Esophagus (tissue), 2 donors: ENCODE data around the gene LUC7L. TPM values are rescaled to one million over a fixed set of nuclear protein-coding genes. Genes with fewer than 3 reads are reported as not detected.
"Not testable (repeated sequence)": the region's sequence is repeated elsewhere in the genome, so short reads cannot be mapped to it uniquely, and the experiment has no call there.

Experiments used
- H3K27ac ChIP-seq, 2 donors: one replicate each; pipeline ENCODE4 v1.5.1; 2013; ENCODE audit warnings: low read depth in 2 of 2, mild to moderate bottlenecking in 2 of 2, inconsistent platforms in 1 of 2, low read length in 1 of 2, moderate library complexity in 1 of 2
- H3K27me3 ChIP-seq, 2 donors: one replicate each; pipeline ENCODE4 v1.6.1; 2013; ENCODE audit warnings: low read length in 2 of 2, control low read depth in 1 of 2, mild to moderate bottlenecking in 1 of 2; ENCODE audit not compliant: insufficient read depth in 2 of 2, control insufficient read depth in 1 of 2
- H3K36me3 ChIP-seq, 2 donors: one replicate each; pipeline ENCODE4 v1.6.1; 2013; ENCODE audit warnings: low read length in 1 of 2; ENCODE audit not compliant: control insufficient read depth in 2 of 2, insufficient read depth in 2 of 2
- H3K4me1 ChIP-seq, 2 donors: one replicate each; pipeline ENCODE4 v1.6.1; 2013; ENCODE audit warnings: low read length in 1 of 2; ENCODE audit not compliant: control insufficient read depth in 2 of 2, insufficient read depth in 2 of 2
- H3K4me3 ChIP-seq, 2 donors: one replicate each; pipeline ENCODE4 v1.5.1; 2013; ENCODE audit warnings: low read length in 2 of 2, mild to moderate bottlenecking in 2 of 2, low read depth in 1 of 2, moderate library complexity in 1 of 2
- H3K9me3 ChIP-seq, 2 donors: one replicate each; pipeline ENCODE4 v1.6.1; 2013; ENCODE audit warnings: mild to moderate bottlenecking in 2 of 2, low read depth in 1 of 2, low read length in 1 of 2, moderate library complexity in 1 of 2; ENCODE audit not compliant: control insufficient read depth in 2 of 2, insufficient read depth in 1 of 2
- WGBS, 2 donors: extraction: QIAGEN DNeasy Blood & Tissue Kit; methylation state at CpG; one replicate each; pipeline ENCODE4 v1.1.7; 2013; 5-methylcytosine and 5-hydroxymethylcytosine counted together
- polyA plus RNA-seq, 2 donors: library from polyadenylated mRNA; stranded (reverse); fragments of 200-250 nt; gene quantifications; one replicate each; pipeline ENCODE4 v1.2.3, GENCODE V29; 2013
- donor health status: healthy with polysubstance abuse.
- donor health status: Bipolar disorder and iron deficiency.

LUC7L gene
- polyA plus RNA-seq, 2 donors, result 37.0 to 102 TPM

GRCh38 chr16:164134-164823 lies 65.0 kb downstream of the LUC7L start:
- WGBS, 2 donors, result 2% methylated on average over 22 of the region's 80 CpGs; no CpG with 5 or more reads in 1 of the 2 donors
- H3K27ac ChIP-seq, H3K4me3 ChIP-seq, H3K36me3 ChIP-seq, H3K9me3 ChIP-seq: not testable (repeated sequence)
- Histone ChIP-seq H3K4me1 (peaks cover 0 to 16% of the 10 kb centered on the region in 2 donors), H3K27me3 (peaks cover 0 to 28% of the 10 kb centered on the region in 2 donors)

GRCh38 chr16:163696-164095 lies 65.6 kb downstream of the LUC7L start:
- not testable (repeated sequence) for H3K36me3 ChIP-seq, H3K27ac ChIP-seq, H3K4me3 ChIP-seq, H3K9me3 ChIP-seq
- peaks cover 0 to 16% of the 10 kb centered on the region in 2 donors for H3K4me1 ChIP-seq
- H3K27me3 ChIP-seq, result peaks cover 0 to 28% of the 10 kb centered on the region in 2 donors
- 0 to 9% methylated on average over 1 to 2 of the region's 3 CpGs for WGBS, 2 donors

DNA sequence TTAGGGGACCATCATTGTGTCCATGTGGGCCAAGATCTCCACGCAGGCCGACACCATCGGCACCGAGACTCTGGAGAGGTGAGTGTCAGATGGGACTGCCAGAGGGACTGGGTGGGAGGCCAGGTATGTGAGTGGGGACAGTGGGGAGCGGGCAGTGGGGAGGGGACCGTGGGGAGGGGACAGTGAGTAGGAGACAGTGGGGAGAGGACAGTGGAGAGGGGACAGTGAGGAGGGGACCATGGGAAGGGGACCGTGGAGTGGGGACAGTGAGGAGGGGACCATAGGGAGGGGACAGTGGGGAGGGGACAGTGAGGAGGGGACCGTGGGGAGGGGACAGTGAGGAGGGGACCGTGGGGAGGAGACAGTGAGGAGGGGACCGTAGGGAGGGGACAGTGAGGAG lies 66.1 kb downstream of the LUC7L start:
- peaks cover 0 to 13% of the 10 kb centered on the region in 2 donors for H3K4me1 ChIP-seq
- peaks cover 0 to 28% of the 10 kb centered on the region in 2 donors for H3K27me3 ChIP-seq
- WGBS, 2 donors, result 87 to 96% methylated on average over 7 to 10 of the region's 10 CpGs
- not testable (repeated sequence) for H3K36me3 ChIP-seq, H3K4me3 ChIP-seq, H3K27ac ChIP-seq, H3K9me3 ChIP-seq

GRCh38 chr16:162271-162991 lies 66.8 kb downstream of the LUC7L start:
- H3K27ac ChIP-seq, result no peak overlapping the region
- no peak overlapping the region for H3K4me3 ChIP-seq
- H3K27me3 ChIP-seq, result peaks cover 0 to 24% of the 10 kb centered on the region in 2 donors
- peaks cover 0 to 13% of the 10 kb centered on the region in 2 donors for H3K4me1 ChIP-seq
- no peaks in the 10 kb centered on the region for H3K36me3 ChIP-seq
- WGBS, 2 donors, result 84 to 88% methylated on average over 13 of the region's 13 CpGs
- no peaks in the 10 kb centered on the region for H3K9me3 ChIP-seq

DNA sequence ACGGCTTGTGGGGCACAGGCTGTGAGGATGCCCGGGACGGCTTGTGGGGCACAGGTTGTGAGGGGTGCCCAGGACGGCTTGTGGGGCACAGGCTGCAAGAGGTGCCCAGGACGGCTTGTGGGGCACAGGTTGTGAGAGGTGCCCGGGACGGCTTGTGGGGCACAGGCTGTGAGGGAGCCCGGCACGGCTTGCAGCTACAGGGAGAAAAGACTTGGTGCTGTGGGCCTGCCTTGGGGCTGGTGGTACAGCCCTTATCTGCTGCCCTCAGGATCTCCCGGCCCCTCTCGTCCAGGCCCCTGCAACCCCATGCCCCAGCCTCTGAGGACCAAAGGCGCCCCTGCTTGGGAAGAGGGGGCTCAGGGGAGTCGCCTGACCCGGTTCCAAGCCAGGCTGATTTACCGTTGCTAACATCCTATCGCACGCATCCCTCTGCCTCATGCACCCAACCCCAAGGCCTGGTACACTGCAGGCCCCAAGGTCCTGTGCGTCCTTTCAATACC lies 68.5 kb downstream of the LUC7L start:
- H3K9me3 ChIP-seq, result no peaks in the 10 kb centered on the region
- H3K27me3 ChIP-seq, result peaks cover 0 to 8% of the 10 kb centered on the region in 2 donors
- no peaks in the 10 kb centered on the region for H3K36me3 ChIP-seq
- 60 to 63% methylated on average over 15 to 18 of the region's 18 CpGs for WGBS, 2 donors
- H3K4me1 ChIP-seq, result peaks cover 0 to 6% of the 10 kb centered on the region in 2 donors
- H3K4me3 ChIP-seq, result no peak overlapping the region
- H3K27ac ChIP-seq, result no peak overlapping the region

DNA sequence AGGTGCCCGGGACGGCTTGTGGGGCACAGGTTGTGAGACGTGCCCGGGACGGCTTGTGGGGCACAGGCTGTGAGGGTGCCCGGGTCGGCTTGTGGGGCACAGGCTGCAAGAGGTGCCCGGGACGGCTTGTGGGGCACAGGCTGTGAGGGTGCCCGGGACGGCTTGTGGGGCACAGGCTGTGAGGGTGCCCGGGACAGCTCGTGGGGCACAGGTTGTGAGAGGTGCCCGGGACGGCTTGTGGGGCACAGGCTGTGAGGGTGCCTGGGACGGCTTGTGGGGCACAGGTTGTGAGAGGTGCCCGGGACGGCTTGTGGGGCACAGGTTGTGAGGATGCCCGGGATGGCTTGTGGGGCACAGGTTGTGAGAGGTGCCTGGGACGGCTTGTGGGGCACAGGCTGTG lies 69.0 kb downstream of the LUC7L start:
- not testable (repeated sequence) for H3K4me1 ChIP-seq, H3K27ac ChIP-seq, H3K9me3 ChIP-seq, H3K27me3 ChIP-seq, H3K36me3 ChIP-seq, H3K4me3 ChIP-seq
- 74% methylated on average over 17 to 20 of the region's 20 CpGs for WGBS, 2 donors

GRCh38 chr16:159136-159849 lies 70.0 kb downstream of the LUC7L start:
- H3K4me3 ChIP-seq, result no peak overlapping the region
- peaks cover 0 to 2% of the 10 kb centered on the region in 2 donors for H3K4me1 ChIP-seq
- WGBS, 2 donors, result 39 to 52% methylated on average over 6 of the region's 6 CpGs
- no peaks in the 10 kb centered on the region for H3K27me3 ChIP-seq
- H3K27ac ChIP-seq, result no peak overlapping the region
- no peaks in the 10 kb centered on the region for H3K36me3 ChIP-seq
- no peaks in the 10 kb centered on the region for H3K9me3 ChIP-seq

GRCh38 chr16:155031-155398 lies 74.2 kb downstream of the LUC7L start:
- Histone ChIP-seq H3K27ac (no peak overlapping the region), H3K9me3 (no peaks in the 10 kb centered on the region), H3K36me3 (no peaks in the 10 kb centered on the region), H3K27me3 (no peaks in the 10 kb centered on the region), H3K4me1 (peaks cover 0 to 4% of the 10 kb centered on the region in 2 donors), H3K4me3 (no peak overlapping the region)
- WGBS, 2 donors, result 62 to 66% methylated on average over 7 of the region's 7 CpGs

- H3K9me3 ChIP-seq, result no peaks in the 10 kb centered on the region
- H3K27ac ChIP-seq, result no peak overlapping the region
- H3K27me3 ChIP-seq, result no peaks in the 10 kb centered on the region
- peaks cover 0 to 4% of the 10 kb centered on the region in 2 donors for H3K4me1 ChIP-seq
- no peaks in the 10 kb centered on the region for H3K36me3 ChIP-seq
- H3K4me3 ChIP-seq, result peak overlapping the region in 1 of 2 donors; percentile 14
- 3 to 5% methylated on average over 39 to 58 of the region's 59 CpGs for WGBS, 2 donors
Measured at GRCh38 chr16:154217-155030, 74.8 kb downstream of the LUC7L start.
